BLaER1 treated with 17β-estradiol and CSF1 and Interleukin-3, amounts not matched to agents 10 nM and 100 nM (cell line): ENCODE measurements around the gene KCNIP3.
"Not testable (repeated sequence)": the region's sequence is repeated elsewhere in the genome, so short reads cannot be mapped to it uniquely, and the experiment has no call there.

Experiments used
- H3K27ac ChIP-seq, 11 experiments: shearing (Covaris generic); formaldehyde crosslinking; 2 replicates each; pipeline ENCODE4 v1.8.1; 2022
- H3K27me3 ChIP-seq, 11 experiments: shearing (Covaris generic); formaldehyde crosslinking; 2 replicates each; pipeline ENCODE4 v1.8.1; 2022
- H3K36me3 ChIP-seq, 11 experiments: shearing (Covaris generic); formaldehyde crosslinking; 2 replicates each; pipeline ENCODE4 v1.8.1; 2022
- H3K4me1 ChIP-seq, 10 experiments: shearing (Covaris generic); formaldehyde crosslinking; 2 replicates each; pipeline ENCODE4 v1.8.1; 2022
- H3K4me2 ChIP-seq, 11 experiments: shearing (Covaris generic); formaldehyde crosslinking; 2 replicates each; pipeline ENCODE4 v1.8.1; 2022
- H3K4me3 ChIP-seq, 10 experiments: shearing (Covaris generic); formaldehyde crosslinking; 2 replicates each; pipeline ENCODE4 v1.8.1; 2022
- H3K9ac ChIP-seq, 11 experiments: shearing (Covaris generic); formaldehyde crosslinking; 2 replicates each; pipeline ENCODE4 v1.8.1; 2022
- H3K9me3 ChIP-seq, 11 experiments: shearing (Covaris generic); formaldehyde crosslinking; replicated peaks in 1 of 11; 2 replicates each; pipeline ENCODE4 v1.8.1; 2022
- H4K20me1 ChIP-seq, 11 experiments: shearing (Covaris generic); formaldehyde crosslinking; 2 replicates each; pipeline ENCODE4 v1.8.1; 2022
- Cebpa-rat ChIP-seq, 11 experiments: shearing (Covaris generic); IDR thresholded peaks; 2 replicates each; pipeline ENCODE4 v1.8.1; 2022

Gene KCNIP3

DNA sequence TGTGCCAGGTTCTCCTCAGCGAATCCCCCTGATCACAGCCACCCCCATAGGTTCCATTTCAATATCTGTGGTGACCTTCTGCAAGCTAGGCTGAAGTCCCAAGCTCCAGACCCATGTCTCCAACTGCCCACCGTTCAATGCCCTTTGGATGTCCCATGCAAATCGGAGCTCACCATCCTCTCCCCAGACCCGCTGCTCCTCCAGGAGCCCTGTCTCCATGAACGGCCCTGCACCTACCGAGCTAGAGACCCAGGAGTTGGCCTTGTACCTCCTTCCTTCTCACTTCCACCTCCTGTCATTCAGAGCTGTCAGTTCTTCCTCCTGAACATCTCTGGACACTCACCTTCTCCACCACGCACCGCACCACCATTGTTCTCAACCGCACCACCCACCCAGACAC is 104.3 kb downstream of the KCNIP3 start:
- peak overlapping the region; percentile 84 to 100 (median 98) for H3K4me3 ChIP-seq
- no peaks in the 10 kb centered on the region for H3K27me3 ChIP-seq
- H3K4me2 ChIP-seq: peak overlapping the region; percentile 89 to 98 (median 94)
- peak overlapping the region; percentile 90 to 95 (median 94); a peak in 21 of 22 replicates for H3K9ac ChIP-seq
- H4K20me1 ChIP-seq: peaks cover 0 to 24% (median 4%) of the 10 kb centered on the region in 11 experiments; a peak in 7 of 22 replicates
- peaks cover 0 to 4% (median 0%) of the 10 kb centered on the region in 11 experiments; a peak in 2 of 22 replicates for H3K36me3 ChIP-seq
- no peak for TF ChIP-seq Cebpa-rat (IDR thresholded peaks at IDR 0.05)
- peaks cover 17 to 24% (median 22%) of the 10 kb centered on the region in 10 experiments for H3K4me1 ChIP-seq
- H3K27ac ChIP-seq: peak overlapping the region in 4 of 11 experiments; percentile 84 to 91 (median 90); a peak in 5 of 22 replicates
- no peaks in the 10 kb centered on the region for H3K9me3 ChIP-seq

DNA sequence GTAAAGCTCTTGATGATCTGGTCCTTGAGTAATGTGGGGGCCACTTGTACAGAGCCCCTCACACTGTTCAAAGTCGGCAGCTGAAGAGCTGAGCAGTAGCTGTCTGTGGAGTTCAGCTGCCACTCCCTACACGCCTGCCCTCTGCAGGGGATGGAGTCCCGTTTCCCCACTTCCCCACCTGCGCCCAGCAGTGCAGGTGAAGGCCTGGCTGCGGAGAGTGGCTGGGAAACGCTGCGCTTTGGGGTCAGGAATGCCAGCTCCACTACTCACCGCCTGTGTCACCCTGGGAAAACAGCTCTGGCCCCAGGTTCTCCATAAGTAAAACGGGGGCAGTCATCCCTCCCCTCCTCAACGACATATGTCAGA is 104.8 kb downstream of the KCNIP3 start:
- Histone ChIP-seq H4K20me1 (peaks cover 0 to 24% (median 4%) of the 10 kb centered on the region in 11 experiments; a peak in 7 of 22 replicates), H3K4me2 (peak overlapping the region; percentile 89 to 98 (median 94)), H3K4me1 (peaks cover 17 to 24% (median 22%) of the 10 kb centered on the region in 10 experiments), H3K27ac (peak overlapping the region; percentile 83 to 92 (median 88); a peak in 21 of 22 replicates), H3K4me3 (peak overlapping the region; percentile 84 to 100 (median 98)), H3K9ac (peak overlapping the region; percentile 90 to 95 (median 94))
- H3K36me3 ChIP-seq, H3K27me3 ChIP-seq, H3K9me3 ChIP-seq: not testable (repeated sequence)

DNA sequence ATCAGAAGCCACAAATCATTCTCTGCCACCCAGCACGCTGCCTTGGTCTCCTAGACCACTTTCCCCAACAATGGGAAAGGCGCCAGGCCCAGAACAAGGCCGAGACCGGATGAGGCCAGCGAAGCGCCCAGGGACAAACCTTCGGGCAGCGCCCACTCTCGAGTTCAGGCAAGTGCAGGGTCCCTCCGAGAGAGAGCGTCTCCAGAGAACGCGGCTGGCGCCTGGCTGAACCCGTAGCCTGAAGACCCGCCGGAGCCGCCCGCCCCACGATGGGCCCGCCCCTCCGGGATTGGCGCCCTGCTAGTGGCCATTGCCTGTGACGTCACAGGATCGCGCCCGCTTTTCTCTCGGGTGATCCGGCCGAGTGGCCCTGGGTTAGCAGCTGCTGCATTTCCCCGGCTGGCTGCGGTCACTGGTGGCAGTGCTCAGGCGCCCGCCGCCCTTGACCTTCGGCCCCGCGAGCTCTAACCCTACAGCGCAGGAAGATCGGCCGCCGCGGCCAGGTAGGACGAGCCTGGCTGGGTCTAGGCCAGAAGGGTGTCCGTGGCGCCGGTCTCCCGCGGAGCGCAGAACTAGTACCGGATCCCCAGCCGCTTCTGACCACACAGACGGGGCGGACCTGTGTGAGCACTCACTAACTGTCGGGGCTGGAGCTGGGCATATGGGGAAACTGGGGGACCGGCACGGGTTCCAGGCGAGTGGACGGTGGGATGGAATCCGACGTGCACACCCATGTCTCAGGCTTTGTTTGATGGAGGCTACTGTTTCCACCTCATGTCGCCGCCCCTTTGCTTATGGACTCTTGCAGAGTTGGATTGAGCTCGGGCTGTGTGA is 105.4 kb downstream of the KCNIP3 start, which contains the start of gene FAHD2A:
Gene FAHD2A, plus strand, starts transcription at position 339 of the 834 bp plus-strand sequence. CDS start 2,851 bp downstream, outside the sequence.
- Histone ChIP-seq H3K9me3 (no peaks in the 10 kb centered on the region), H4K20me1 (peaks cover 0 to 24% (median 4%) of the 10 kb centered on the region in 11 experiments; a peak in 7 of 22 replicates), H3K4me3 (peak within 1 kb of the TSS; percentile 84 to 100 (median 98)), H3K27ac (peak within 1 kb of the TSS; percentile 83 to 92 (median 88)), H3K4me2 (peak within 1 kb of the TSS; percentile 89 to 98 (median 94)), H3K4me1 (peaks cover 17 to 24% (median 22%) of the 10 kb centered on the region in 10 experiments), H3K27me3 (no peaks in the 10 kb centered on the region), H3K36me3 (peaks cover 0 to 13% (median 8%) of the 10 kb centered on the region in 11 experiments; a peak in 14 of 22 replicates), H3K9ac (peak within 1 kb of the TSS; percentile 90 to 95 (median 94))
- TF ChIP-seq Cebpa-rat (IDR thresholded peaks at IDR 0.05): no peak

DNA sequence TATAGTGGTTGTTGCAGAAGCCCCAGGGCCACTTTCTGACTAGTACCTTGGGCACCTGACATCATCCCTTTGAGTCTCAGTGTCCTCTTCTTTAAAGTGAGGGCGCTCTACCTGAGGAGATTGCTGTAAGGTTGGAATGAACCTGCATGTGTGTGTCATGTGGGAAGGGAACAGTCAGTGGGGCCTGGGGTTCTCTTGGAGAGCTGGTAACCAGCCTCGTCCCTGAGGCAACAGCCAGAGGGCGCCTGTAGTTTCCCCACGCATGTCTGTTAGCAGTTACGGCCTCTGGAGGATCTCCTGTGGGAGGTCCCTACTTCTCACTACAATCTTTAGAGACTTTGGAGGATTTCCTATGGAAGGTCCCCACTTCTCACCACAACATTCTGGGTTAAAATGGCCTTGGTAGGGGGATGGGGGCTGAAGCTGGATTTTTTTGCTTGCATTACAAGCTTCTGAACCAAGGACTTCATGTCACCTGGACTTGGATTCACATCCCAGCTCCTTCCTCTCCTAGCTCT is 106.1 kb downstream of the KCNIP3 start:
- H3K27me3 ChIP-seq, H3K9me3 ChIP-seq: not testable (repeated sequence)
- peak overlapping the region; percentile 76 to 96 (median 93) for H3K4me2 ChIP-seq
- peaks cover 4 to 19% (median 15%) of the 10 kb centered on the region in 11 experiments; a peak in 15 of 22 replicates for H3K36me3 ChIP-seq
- H3K27ac ChIP-seq: peak overlapping the region; percentile 83 to 92 (median 88)
- peak overlapping the region; percentile 84 to 100 (median 98) for H3K4me3 ChIP-seq
- peak overlapping the region; percentile 90 to 95 (median 94) for H3K9ac ChIP-seq
- peaks cover 17 to 24% (median 22%) of the 10 kb centered on the region in 10 experiments for H3K4me1 ChIP-seq
- H4K20me1 ChIP-seq: peaks cover 0 to 24% (median 4%) of the 10 kb centered on the region in 11 experiments; a peak in 7 of 22 replicates

DNA sequence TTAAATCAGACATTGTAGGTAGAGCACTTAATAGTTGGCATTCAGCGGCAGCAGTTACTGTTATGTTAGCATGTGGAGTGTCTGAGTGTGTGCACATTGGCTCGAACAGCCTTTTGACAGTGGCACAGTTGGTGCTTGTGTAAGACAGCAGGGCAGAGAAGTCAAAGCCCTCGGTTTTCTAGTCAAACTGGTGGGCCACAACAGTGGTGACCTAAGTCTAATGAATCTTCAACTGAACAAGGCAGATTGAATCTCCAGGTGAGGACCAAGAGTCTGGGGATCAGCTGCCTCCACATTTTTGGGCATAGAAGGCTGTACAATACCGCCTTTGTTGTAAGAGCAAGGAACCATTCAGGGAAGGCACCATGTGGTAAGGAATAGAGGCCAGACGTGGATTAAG is 106.7 kb downstream of the KCNIP3 start:
- not testable (repeated sequence) for H3K27me3 ChIP-seq, H3K27ac ChIP-seq, H3K9me3 ChIP-seq
- peak overlapping the region; percentile 76 to 96 (median 93) for H3K4me2 ChIP-seq
- peaks cover 17 to 24% (median 22%) of the 10 kb centered on the region in 10 experiments for H3K4me1 ChIP-seq
- H3K9ac ChIP-seq: peak overlapping the region in 7 of 11 experiments; percentile 91 to 95 (median 94); a peak in 10 of 22 replicates
- H4K20me1 ChIP-seq: peaks cover 0 to 24% (median 4%) of the 10 kb centered on the region in 11 experiments; a peak in 7 of 22 replicates
- H3K36me3 ChIP-seq: peaks cover 6 to 24% (median 19%) of the 10 kb centered on the region in 11 experiments; a peak in 16 of 22 replicates
- H3K4me3 ChIP-seq: peak overlapping the region in 9 of 10 experiments; percentile 84 to 99 (median 98); a peak in 13 of 20 replicates

DNA sequence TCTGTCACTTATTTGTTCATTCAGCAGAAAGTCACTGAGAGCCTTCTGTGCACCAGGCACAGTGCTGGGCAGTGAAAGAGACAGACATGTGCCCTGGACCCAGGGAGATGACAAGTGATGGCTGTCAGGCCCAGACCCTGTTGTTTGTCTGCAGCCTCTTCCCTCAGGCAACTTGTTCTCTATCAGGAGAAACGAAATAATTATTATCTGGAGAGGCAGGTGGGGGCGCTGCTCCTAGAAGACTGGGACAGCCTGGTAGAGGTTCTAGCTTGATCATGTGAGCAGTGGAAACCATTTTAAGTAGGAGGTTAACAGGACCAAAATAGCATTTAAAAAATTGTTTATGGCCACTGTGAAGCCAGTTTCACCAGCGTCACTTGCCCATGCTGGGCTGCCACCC is 107.5 kb downstream of the KCNIP3 start:
- Histone ChIP-seq H3K4me1 (peaks cover 17 to 24% (median 22%) of the 10 kb centered on the region in 10 experiments), H3K9ac (peak overlapping the region in 1 of 11 experiments; percentile 14; a peak in 1 of 22 replicates), H3K36me3 (peaks cover 6 to 33% (median 24%) of the 10 kb centered on the region in 11 experiments; a peak in 17 of 22 replicates), H3K4me2 (0 out of 22 replicates have a peak overlapping the region, but pooled peaks of 1 of the 11 experiments have one; percentile 93), H4K20me1 (peaks cover 0 to 30% (median 6%) of the 10 kb centered on the region in 11 experiments; a peak in 8 of 22 replicates)
- H3K4me3 ChIP-seq, H3K27me3 ChIP-seq, H3K9me3 ChIP-seq, H3K27ac ChIP-seq: not testable (repeated sequence)

DNA sequence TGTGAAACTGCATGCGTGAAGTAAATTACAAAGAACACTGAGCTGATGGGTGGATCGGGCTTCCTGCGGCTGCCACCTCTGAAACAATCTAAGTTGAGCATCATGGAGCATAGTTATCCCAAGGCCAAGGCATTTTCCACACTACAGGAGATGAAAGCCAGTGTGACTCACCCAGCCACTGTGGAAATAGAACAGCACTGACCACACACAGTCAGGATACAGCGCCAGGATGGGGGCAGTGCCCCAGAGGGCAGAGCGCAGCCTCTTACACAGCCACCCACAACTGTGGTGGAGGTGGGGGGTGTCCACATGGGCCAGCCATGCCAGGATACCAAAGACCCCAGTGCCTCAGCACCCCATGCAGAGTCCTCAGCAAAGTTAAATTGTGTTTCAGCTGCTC is 114.1 kb downstream of the KCNIP3 start:
- Histone ChIP-seq H3K36me3 (peaks cover 6 to 54% (median 29%) of the 10 kb centered on the region in 11 experiments; a peak in 19 of 22 replicates), H3K4me1 (peaks cover 6 to 12% (median 10%) of the 10 kb centered on the region in 10 experiments; a peak in 16 of 20 replicates), H3K4me2 (peak overlapping the region in 8 of 11 experiments; percentile 20 to 54 (median 35); a peak in 15 of 22 replicates), H4K20me1 (peaks cover 0 to 33% (median 10%) of the 10 kb centered on the region in 11 experiments; a peak in 9 of 22 replicates)
- not testable (repeated sequence) for H3K27me3 ChIP-seq, H3K4me3 ChIP-seq, H3K27ac ChIP-seq, H3K9ac ChIP-seq, H3K9me3 ChIP-seq

DNA sequence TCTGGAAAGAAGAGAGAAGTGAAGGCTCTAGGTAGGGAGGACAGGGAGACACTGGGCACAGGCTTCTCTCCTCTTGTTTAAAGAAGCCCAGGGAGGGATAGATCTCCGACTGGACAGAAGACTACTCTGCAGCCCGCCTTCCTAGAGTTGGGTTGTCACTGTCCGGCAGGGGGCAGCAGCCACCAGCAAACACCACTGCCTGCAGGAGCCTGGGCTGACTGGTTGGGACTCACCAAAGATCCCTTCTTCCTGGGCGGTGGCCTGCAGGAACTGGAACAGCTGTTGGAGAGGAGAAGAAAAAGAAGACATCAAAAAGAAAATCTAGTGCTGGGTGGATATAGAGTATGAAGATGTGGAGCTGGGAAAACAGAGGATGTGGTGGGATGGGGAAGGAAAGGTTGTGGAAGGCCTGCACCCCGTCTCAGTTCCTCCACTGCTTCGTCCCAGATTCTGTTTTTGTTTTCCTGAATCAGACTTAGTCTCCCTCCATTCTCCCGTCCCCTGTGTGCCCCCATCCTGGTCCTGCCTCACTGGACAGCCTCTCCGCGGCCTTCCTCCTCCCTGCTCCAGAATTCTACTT is 117.0 kb downstream of the KCNIP3 start:
- not testable (repeated sequence) for H3K9ac ChIP-seq, H3K4me2 ChIP-seq, H3K4me3 ChIP-seq, H3K27ac ChIP-seq, H3K27me3 ChIP-seq, H3K9me3 ChIP-seq
- Histone ChIP-seq H4K20me1 (peaks cover 0 to 33% (median 10%) of the 10 kb centered on the region in 11 experiments; a peak in 9 of 22 replicates), H3K4me1 (peaks cover 6 to 12% (median 10%) of the 10 kb centered on the region in 10 experiments; a peak in 16 of 20 replicates), H3K36me3 (peaks cover 0 to 31% (median 6%) of the 10 kb centered on the region in 11 experiments; a peak in 15 of 22 replicates)

DNA sequence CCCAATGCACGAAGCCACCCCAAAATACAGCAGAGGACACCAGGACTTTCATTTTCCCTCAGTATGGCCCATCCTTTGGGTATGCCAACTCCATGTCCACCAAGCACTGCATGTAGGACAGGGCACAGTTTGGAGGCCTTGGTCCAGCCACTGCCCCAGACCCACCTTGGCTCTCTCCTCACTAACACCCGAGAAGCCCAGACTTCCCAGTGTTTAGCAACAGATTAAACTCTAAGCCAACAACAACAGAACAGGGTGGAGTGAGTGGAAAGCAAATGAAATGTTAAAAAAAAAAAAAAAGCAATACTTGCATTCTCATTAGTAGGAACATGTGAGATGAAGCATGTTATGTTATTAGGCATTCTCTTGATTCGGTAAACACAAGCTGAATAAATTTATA is 118.0 kb downstream of the KCNIP3 start:
- Histone ChIP-seq H3K4me1 (peaks cover 6 to 12% (median 10%) of the 10 kb centered on the region in 10 experiments; a peak in 16 of 20 replicates), H3K36me3 (peaks cover 0 to 25% (median 5%) of the 10 kb centered on the region in 11 experiments; a peak in 10 of 22 replicates), H4K20me1 (peaks cover 0 to 22% (median 9%) of the 10 kb centered on the region in 11 experiments; a peak in 9 of 22 replicates)
- not testable (repeated sequence) for H3K27me3 ChIP-seq, H3K27ac ChIP-seq, H3K9ac ChIP-seq, H3K9me3 ChIP-seq, H3K4me2 ChIP-seq, H3K4me3 ChIP-seq

DNA sequence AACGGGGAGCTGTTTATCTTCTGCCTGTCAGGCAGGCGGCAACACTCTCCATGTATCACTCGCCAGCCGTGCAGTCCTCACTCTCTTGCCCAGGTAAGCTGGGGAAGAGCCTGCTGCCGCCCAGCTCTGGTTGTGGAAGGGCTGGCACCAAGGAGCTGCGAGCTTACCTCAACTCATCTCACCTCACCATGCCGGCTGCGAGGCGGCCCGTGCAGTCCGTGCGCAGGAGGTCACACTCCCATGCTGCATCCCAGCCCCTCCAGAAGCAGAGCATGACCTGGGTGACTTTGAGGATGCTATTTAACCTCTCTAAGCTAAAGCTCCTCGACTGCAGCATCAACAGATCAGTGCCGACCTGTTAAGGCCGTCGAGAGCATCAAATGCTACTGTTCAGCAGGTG is 118.4 kb downstream of the KCNIP3 start:
- not testable (repeated sequence) for H3K9me3 ChIP-seq, H3K27ac ChIP-seq, H3K9ac ChIP-seq, H3K4me3 ChIP-seq, H3K27me3 ChIP-seq, H3K4me2 ChIP-seq
- H4K20me1 ChIP-seq: peaks cover 0 to 18% (median 8%) of the 10 kb centered on the region in 11 experiments; a peak in 9 of 22 replicates
- H3K4me1 ChIP-seq: peaks cover 6 to 12% (median 10%) of the 10 kb centered on the region in 10 experiments; a peak in 16 of 20 replicates
- H3K36me3 ChIP-seq: peaks cover 0 to 25% (median 5%) of the 10 kb centered on the region in 11 experiments; a peak in 10 of 22 replicates

DNA sequence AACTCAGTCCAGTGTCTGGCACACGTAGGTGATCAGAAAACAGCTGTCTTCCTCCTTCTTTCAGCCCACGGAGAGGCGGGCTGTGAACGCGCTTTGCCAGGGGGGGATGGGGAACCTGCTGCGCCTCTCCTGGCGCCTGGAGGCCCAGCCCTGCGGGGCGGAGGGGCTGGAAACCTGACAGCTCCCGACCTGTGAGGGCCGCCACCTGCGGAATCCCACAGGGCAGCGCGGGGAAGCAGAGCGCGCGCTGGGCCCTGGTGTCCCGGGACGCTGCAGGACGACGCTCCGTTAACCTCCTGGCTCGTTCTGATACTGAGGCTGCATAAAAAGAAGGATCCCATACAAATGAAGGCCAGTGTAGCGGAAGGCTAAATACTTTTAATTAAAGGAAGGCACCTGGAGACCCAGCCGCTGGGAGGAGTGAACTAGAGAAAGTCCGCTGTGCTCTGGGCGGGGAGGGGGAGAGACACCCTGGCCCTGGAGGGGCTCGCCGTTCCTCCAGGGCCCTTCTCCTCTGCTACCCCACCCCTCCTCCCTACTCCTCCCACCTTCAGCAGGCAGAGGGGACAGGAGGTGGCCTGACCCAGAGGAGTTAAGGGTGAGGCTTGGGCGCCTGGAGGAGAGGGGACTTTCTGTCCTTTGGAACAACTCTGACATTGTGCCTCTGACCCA is 130.2 kb downstream of the KCNIP3 start:
- not testable (repeated sequence) for H3K27ac ChIP-seq, H3K36me3 ChIP-seq, H3K4me2 ChIP-seq, H3K9ac ChIP-seq, H3K4me1 ChIP-seq, H4K20me1 ChIP-seq, H3K9me3 ChIP-seq, H3K4me3 ChIP-seq, H3K27me3 ChIP-seq
